GM12864 (cell line): ENCODE results near the gene DUSP22.

Experiments
- DNase-seq: peaks from one replicate; pipeline ENCODE4 v3.0.0-alpha.2; 2011; ENCODE audit warnings: low read depth
- H3K4me3 ChIP-seq: 2 replicates; pipeline ENCODE4 v1.5.1; 2011; ENCODE audit warnings: mild to moderate bottlenecking, low read depth, low read length, control low read depth
- CTCF ChIP-seq: IDR thresholded peaks from 2 replicates; pipeline ENCODE4 v1.5.1; 2011; ENCODE audit warnings: low read depth, mild to moderate bottlenecking, moderate library complexity, low read length, control low read depth, inconsistent platforms; ENCODE audit errors: missing control alignments

The DUSP22 gene

GRCh38 chr6:307874-308273 lies 15.6 kb downstream of the DUSP22 start:
- no peak for TF ChIP-seq CTCF
- H3K4me3 ChIP-seq: no peak overlapping the region
- DNase-seq: no peak

GRCh38 chr6:308307-308706 lies 16.0 kb downstream of the DUSP22 start:
- no peak overlapping the region for H3K4me3 ChIP-seq
- TF ChIP-seq CTCF: no peak
- DNase-seq: no peak

DNA sequence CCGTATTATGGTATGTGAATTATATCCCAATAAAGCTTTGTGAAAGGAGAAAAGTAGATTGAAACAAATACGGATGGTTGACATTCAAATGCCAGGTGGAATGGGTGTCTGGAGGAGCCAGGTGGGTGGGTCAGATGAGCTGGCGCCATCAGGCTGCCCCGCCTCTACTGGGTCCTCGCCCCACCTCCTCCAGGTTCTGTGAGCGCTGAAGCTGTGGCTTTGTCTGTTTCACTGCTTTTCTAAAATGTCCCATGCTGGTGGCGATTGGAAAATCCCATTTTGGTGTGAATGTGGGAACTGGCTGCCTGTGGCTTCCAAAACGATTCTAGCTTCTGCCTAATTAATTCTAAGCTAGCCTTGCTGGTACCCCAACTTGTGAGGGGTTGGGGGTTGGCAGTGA lies 16.5 kb downstream of the DUSP22 start:
- no peak for TF ChIP-seq CTCF
- no peak for DNase-seq
- no peak overlapping the region for H3K4me3 ChIP-seq

GRCh38 chr6:309947-310346 lies 17.7 kb downstream of the DUSP22 start:
- no peak for TF ChIP-seq CTCF
- H3K4me3 ChIP-seq: no peak overlapping the region
- DNase-seq: no peak

DNA sequence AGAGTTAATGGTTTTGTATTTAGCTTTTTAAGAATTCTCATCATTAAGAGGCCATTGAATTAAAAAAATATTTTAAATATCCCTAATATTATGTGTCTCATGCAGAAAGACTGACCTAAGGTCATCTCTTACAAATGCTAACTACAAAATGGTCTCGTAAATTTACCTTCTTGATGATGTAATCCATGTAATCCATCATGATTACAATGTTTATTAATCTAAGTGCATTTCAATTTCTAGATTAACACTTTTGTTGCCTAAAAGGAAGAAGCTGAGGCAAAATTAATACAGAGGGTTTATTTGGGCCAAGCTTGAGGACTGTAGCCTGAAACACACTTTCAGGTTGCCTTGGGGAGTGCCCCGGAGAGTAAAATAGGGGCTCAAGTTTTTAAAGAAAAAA lies 18.4 kb downstream of the DUSP22 start:
- DNase-seq: no peak
- TF ChIP-seq CTCF: no peak
- H3K4me3 ChIP-seq: no peak overlapping the region

DNA sequence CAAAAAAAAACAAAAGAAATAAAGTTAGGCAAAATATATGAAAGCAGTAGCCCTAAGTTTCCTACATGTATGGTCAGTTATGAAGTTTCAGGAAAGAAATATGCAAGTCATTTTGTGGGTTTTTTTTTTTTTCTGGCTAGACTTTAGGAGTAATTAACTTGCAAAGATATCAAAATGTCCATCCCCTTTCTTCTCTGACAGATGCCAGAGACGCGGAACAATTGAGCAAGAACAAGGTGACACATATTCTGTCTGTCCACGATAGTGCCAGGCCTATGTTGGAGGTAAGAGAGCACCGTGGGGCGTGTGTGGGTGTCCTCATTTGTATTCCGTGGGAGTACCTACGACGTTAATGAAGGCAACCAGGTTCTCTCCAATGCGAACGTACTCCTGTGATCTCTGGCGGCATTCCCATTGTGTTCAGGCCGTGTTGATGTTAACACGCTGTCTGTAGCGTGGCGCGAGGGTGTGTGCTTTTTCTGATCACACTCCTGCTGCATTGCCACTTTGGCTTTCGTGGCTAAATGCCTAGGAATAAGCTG lies 19.5 kb downstream of the DUSP22 start:
- DNase-seq: no peak
- H3K4me3 ChIP-seq: no peak overlapping the region
- TF ChIP-seq CTCF: no peak

GRCh38 chr6:313087-313486 lies 20.8 kb downstream of the DUSP22 start:
- no peak overlapping the region for H3K4me3 ChIP-seq
- DNase-seq: no peak
- TF ChIP-seq CTCF: no peak
